K562 (cell line): Measurements from ENCODE around the gene VEGFB. TPM values are rescaled to one million over a fixed set of nuclear protein-coding genes. Genes with fewer than 3 reads are reported as not detected.

ENCODE experiments used
- CREB1 ChIP-seq, 2 experiments: sonication (generic) in 1 of 2; formaldehyde crosslinking in 1 of 2; IDR thresholded peaks; 2 replicates each; pipeline versions ENCODE4 v1.6.1 to v1.8.0; 2012 to 2022; ENCODE audit warnings: inconsistent platforms in 1 of 2, mild to moderate bottlenecking in 1 of 2, missing genetic modification reagents in 1 of 2, moderate library complexity in 1 of 2
- ETV6 ChIP-seq, 3 experiments: fragments of 150-350 bp in 1 of 3; sonication (generic) in 1 of 3; formaldehyde crosslinking in 1 of 3; IDR thresholded peaks; 2 replicates each; pipeline versions ENCODE4 v1.6.1 to v1.8.0; 2014 to 2022; ENCODE audit warnings: borderline replicate concordance in 2 of 3, low read depth in 2 of 3, antibody characterized with exemption in 1 of 3, low read length in 1 of 3, mild to moderate bottlenecking in 1 of 3, missing genetic modification reagents in 1 of 3
- FOXK1 ChIP-seq: sonication (generic); formaldehyde crosslinking; IDR thresholded peaks from 2 replicates; pipeline ENCODE4 v1.8.0; 2022; ENCODE audit warnings: missing genetic modification reagents, mild to moderate bottlenecking, borderline replicate concordance
- FOXK2 ChIP-seq, 2 experiments: fragments of 450-650 bp; IDR thresholded peaks in 1 of 2; conservative IDR thresholded peaks in 1 of 2; 2 replicates each; pipeline ENCODE4 v1.6.1; 2016; ENCODE audit warnings: low read depth in 2 of 2, mild to moderate bottlenecking in 1 of 2
- FOXP1 ChIP-seq: sonication (generic); formaldehyde crosslinking; IDR thresholded peaks from 2 replicates; pipeline ENCODE4 v1.8.0; 2022; ENCODE audit warnings: mild to moderate bottlenecking, missing genetic modification reagents
- GTF2F1 ChIP-seq: IDR thresholded peaks from 2 replicates; pipeline ENCODE4 v1.6.1; 2011; ENCODE audit warnings: low read depth, low read length, improper control_type of control experiment
- MAFK ChIP-seq: IDR thresholded peaks from 2 replicates; pipeline ENCODE4 v1.6.1; 2011; ENCODE audit warnings: low read length, improper control_type of control experiment
- NFATC3 ChIP-seq: fragments of 450-650 bp; IDR thresholded peaks from 2 replicates; pipeline ENCODE4 v1.6.1; 2017; ENCODE audit warnings: mild to moderate bottlenecking
- NFE2L1 ChIP-seq: fragments of 450-650 bp; IDR thresholded peaks from 2 replicates; pipeline ENCODE4 v1.6.1; 2016; ENCODE audit warnings: missing genetic modification characterization, low read depth, mild to moderate bottlenecking, missing compliant biosample characterization, moderate library complexity, borderline replicate concordance
- NUFIP1 ChIP-seq: fragments of 450-650 bp; IDR thresholded peaks from 2 replicates; pipeline ENCODE4 v1.6.1; 2018; ENCODE audit not compliant: partially characterized antibody
- PHF21A ChIP-seq: fragments of 450-650 bp; IDR thresholded peaks from 2 replicates; pipeline ENCODE4 v1.6.1; 2017; ENCODE audit warnings: low read depth, borderline replicate concordance
- PHTF2 ChIP-seq: fragments of 250-450 bp; sonication (Bioruptor Pico); IDR thresholded peaks from 2 replicates; pipeline ENCODE4 v1.5.0; 2021; ENCODE audit warnings: mild to moderate bottlenecking
- PPARD ChIP-seq: fragments of 250-450 bp; sonication (Bioruptor Pico); IDR thresholded peaks from 2 replicates; pipeline ENCODE4 v1.8.0; 2022; ENCODE audit warnings: inconsistent platforms, mild to moderate bottlenecking, moderate library complexity
- RB1 ChIP-seq: fragments of 450-650 bp; IDR thresholded peaks from 2 replicates; pipeline ENCODE4 v1.6.1; 2017; ENCODE audit warnings: low read depth, mild to moderate bottlenecking
- RBM14 ChIP-seq: fragments of 200-400 bp; formaldehyde crosslinking; IDR thresholded peaks from 2 replicates; pipeline ENCODE4 v1.6.1; 2018; ENCODE audit warnings: low read depth, mild to moderate bottlenecking, low read length, moderate library complexity, borderline replicate concordance; ENCODE audit not compliant: insufficient read depth
- SAFB2 ChIP-seq: fragments of 200-400 bp; formaldehyde crosslinking; IDR thresholded peaks from 2 replicates; pipeline ENCODE4 v1.6.1; 2018; ENCODE audit warnings: borderline replicate concordance, low read length, low read depth, moderate library complexity; ENCODE audit not compliant: severe bottlenecking
- SMARCA4 ChIP-seq: fragments of 450-650 bp; IDR thresholded peaks from 2 replicates; pipeline ENCODE4 v1.6.1; 2016
- ZNF23 ChIP-seq: fragments of 250-450 bp; sonication (Bioruptor Pico); IDR thresholded peaks from 2 replicates; pipeline ENCODE4 v1.4.0; 2020; ENCODE audit warnings: mild to moderate bottlenecking
- ZNF583 ChIP-seq: fragments of 250-450 bp; sonication (Bioruptor Pico); IDR thresholded peaks from 2 replicates; pipeline ENCODE4 v1.4.0; 2020
- polyA plus RNA-seq, 8 experiments: library from polyadenylated mRNA; depleted of rRNA in 4 of 8; stranded (reverse) in 5 of 8; unstranded in 3 of 8; fragments of >200 nt; fragmentation: Nextera tagmentation in 2 of 8; fragmentation: Illumina TruSeq in 1 of 8; extraction: Ambion mirVana in 2 of 8; extraction: Trizol in 1 of 8; gene quantifications; 2 replicates each; pipeline versions ENCODE4 v1.2.1 to v1.2.3, GENCODE V29; 2011 to 2014; ENCODE audit warnings: inconsistent platforms in 1 of 8, missing spikeins in 1 of 8
- total RNA-seq, 7 experiments: library from RNA; depleted of rRNA in 6 of 7; stranded (reverse); fragments of >200 nt in 6 of 7; fragmentation: Illumina TruSeq in 2 of 7; extraction: Trizol in 2 of 7; gene quantifications; 2 replicates each; pipeline versions ENCODE4 v1.2.1 to v1.2.3, GENCODE V29; 2011 to 2021; ENCODE audit warnings: low replicate concordance in 1 of 7
- TF ChIP-seq, protein P1 (sequence below), 2 experiments: fragments of 450-650 bp; IDR thresholded peaks; 2 replicates each; pipeline ENCODE4 v1.6.1; 2018; ENCODE audit warnings: mild to moderate bottlenecking in 2 of 2, low read depth in 1 of 2; ENCODE audit not compliant: partially characterized antibody in 2 of 2
- TF ChIP-seq, protein P2 (sequence below), 2 experiments: fragments of 450-650 bp in 1 of 2; sonication (generic) in 1 of 2; formaldehyde crosslinking; conservative IDR thresholded peaks; 2 replicates each; pipeline versions ENCODE4 v1.4.0 to v1.8.1; 2020 to 2022; ENCODE audit warnings: mild to moderate bottlenecking in 1 of 2, missing genetic modification reagents in 1 of 2
- TF ChIP-seq, protein P3 (sequence below): fragments of 250-450 bp; sonication (Bioruptor Pico); IDR thresholded peaks from 2 replicates; pipeline ENCODE4 v1.8.0; 2022; ENCODE audit warnings: moderate library complexity, mild to moderate bottlenecking, inconsistent platforms

Gene VEGFB
- total and polyA plus RNA-seq, 9 of the 15 experiments (the other 6 are each of a cell fraction or from before 2014, with no cell fraction given) = 11.0 to 83.4 (median 25.7) TPM

DNA sequence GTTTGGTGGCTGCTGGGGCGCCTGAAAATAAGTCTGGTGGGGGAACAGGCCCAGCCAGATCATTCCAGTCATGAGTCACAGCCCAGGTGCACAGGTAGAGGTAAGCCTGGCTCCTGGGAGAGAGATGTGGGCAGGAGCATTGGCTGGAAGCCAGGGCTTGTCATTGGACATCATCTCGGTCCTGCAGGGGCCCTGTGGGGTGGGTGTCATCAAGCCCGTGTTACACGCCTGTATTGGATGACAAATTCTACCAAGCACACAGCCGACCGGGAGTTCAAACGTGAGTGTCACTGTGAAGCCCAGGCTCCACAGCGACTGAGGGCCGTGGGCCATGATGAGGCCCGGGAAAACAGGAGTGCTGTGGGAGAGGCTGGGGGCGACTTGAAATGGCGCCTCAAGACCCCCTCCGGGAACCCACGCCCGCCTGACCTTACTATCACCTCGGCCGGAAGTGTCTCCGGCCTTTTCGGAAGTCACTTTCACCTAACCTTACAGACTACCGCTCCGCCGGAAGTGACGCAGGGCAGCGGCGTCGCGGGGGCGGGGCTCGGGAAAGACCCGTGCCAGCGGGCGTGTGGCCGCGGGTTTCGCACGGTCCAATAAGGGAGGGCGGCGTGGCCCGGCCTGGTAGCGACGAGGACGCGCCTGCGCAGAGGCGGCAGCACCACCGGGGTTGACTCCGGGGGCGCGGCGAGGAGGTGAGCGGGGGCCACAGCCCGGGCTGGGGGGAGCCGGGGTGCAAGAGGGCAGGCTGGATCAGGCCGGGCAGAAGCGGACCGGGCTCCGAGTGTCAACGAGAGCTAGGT, 6.3 kb downstream of the VEGFB start, which contains the start of gene FKBP2 (continued):
- 0 out of 4 replicates have a peak, but pooled peaks of 1 of the 2 experiments have one; percentile 43 for TF ChIP-seq FOXK2 (conservative IDR thresholded peaks at IDR 0.05 in 1 of 2, IDR thresholded peaks at IDR 0.05 in 1 of 2; ENCODE audit: low read depth in 2 of 2)
- TF ChIP-seq GTF2F1 = 0 out of 2 replicates have a peak, but pooled peaks have one; percentile 50
- no peak for TF ChIP-seq NFATC3
- TF ChIP-seq, protein P1, sequence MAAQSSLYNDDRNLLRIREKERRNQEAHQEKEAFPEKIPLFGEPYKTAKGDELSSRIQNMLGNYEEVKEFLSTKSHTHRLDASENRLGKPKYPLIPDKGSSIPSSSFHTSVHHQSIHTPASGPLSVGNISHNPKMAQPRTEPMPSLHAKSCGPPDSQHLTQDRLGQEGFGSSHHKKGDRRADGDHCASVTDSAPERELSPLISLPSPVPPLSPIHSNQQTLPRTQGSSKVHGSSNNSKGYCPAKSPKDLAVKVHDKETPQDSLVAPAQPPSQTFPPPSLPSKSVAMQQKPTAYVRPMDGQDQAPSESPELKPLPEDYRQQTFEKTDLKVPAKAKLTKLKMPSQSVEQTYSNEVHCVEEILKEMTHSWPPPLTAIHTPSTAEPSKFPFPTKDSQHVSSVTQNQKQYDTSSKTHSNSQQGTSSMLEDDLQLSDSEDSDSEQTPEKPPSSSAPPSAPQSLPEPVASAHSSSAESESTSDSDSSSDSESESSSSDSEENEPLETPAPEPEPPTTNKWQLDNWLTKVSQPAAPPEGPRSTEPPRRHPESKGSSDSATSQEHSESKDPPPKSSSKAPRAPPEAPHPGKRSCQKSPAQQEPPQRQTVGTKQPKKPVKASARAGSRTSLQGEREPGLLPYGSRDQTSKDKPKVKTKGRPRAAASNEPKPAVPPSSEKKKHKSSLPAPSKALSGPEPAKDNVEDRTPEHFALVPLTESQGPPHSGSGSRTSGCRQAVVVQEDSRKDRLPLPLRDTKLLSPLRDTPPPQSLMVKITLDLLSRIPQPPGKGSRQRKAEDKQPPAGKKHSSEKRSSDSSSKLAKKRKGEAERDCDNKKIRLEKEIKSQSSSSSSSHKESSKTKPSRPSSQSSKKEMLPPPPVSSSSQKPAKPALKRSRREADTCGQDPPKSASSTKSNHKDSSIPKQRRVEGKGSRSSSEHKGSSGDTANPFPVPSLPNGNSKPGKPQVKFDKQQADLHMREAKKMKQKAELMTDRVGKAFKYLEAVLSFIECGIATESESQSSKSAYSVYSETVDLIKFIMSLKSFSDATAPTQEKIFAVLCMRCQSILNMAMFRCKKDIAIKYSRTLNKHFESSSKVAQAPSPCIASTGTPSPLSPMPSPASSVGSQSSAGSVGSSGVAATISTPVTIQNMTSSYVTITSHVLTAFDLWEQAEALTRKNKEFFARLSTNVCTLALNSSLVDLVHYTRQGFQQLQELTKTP (IDR thresholded peaks at IDR 0.05; ENCODE audit: low read depth in 1 of 2, partially characterized antibody in 2 of 2) = peak in 1 of 2 experiments; percentile 37
- TF ChIP-seq ZNF583 (CRISPR knock-in tag) = no peak; the same call in 1 of the 2 replicates
- TF ChIP-seq CREB1 (IDR thresholded peaks at IDR 0.05) = peak; percentile 93
- TF ChIP-seq CREB1 (CRISPR knock-in tag; IDR thresholded peaks at IDR 0.05) = peak; percentile 95
- TF ChIP-seq, protein P2, sequence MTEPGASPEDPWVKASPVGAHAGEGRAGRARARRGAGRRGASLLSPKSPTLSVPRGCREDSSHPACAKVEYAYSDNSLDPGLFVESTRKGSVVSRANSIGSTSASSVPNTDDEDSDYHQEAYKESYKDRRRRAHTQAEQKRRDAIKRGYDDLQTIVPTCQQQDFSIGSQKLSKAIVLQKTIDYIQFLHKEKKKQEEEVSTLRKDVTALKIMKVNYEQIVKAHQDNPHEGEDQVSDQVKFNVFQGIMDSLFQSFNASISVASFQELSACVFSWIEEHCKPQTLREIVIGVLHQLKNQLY (CRISPR knock-in tag; conservative IDR thresholded peaks at IDR 0.05) = no peak
- no peak for TF ChIP-seq FOXP1 (CRISPR knock-in tag)
- peak; percentile 75 for TF ChIP-seq PHTF2
- peak; percentile 44 for TF ChIP-seq RB1
- peak; percentile 70; the same call in 1 of the 2 replicates for TF ChIP-seq ZNF23 (CRISPR knock-in tag)
- TF ChIP-seq NFE2L1 (tag) = no peak
- TF ChIP-seq PHF21A = 0 out of 2 replicates have a peak, but pooled peaks have one; percentile 42
- TF ChIP-seq FOXK1 = peak; percentile 18; the same call in 1 of the 2 replicates
- no peak for TF ChIP-seq PPARD (CRISPR knock-in tag)
- TF ChIP-seq NUFIP1 = no peak
- TF ChIP-seq SMARCA4 = peak; percentile 46; the same call in 1 of the 2 replicates
- TF ChIP-seq ETV6 (IDR thresholded peaks at IDR 0.05; ENCODE audit: borderline replicate concordance in 1 of 2, low read depth in 2 of 2, low read length in 1 of 2) = peak; percentile 55 to 67; a peak in 3 of 4 replicates
- TF ChIP-seq ETV6 (CRISPR knock-in tag; IDR thresholded peaks at IDR 0.05; ENCODE audit: borderline replicate concordance) = no peak
- TF ChIP-seq, protein P3, sequence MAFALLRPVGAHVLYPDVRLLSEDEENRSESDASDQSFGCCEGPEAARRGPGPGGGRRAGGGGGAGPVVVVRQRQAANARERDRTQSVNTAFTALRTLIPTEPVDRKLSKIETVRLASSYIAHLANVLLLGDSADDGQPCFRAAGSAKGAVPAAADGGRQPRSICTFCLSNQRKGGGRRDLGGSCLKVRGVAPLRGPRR = no peak
- TF ChIP-seq SAFB2 = no peak
- no peak for TF ChIP-seq MAFK
- TF ChIP-seq RBM14 = 0 out of 2 replicates have a peak, but pooled peaks have one; percentile 46
